Raji (cell line): ENCODE measurements around the gene PRPSAP2.

Experiments used
- POLR2A ChIP-seq: IDR thresholded peaks from 2 replicates; pipeline ENCODE4 v1.6.1; 2011; ENCODE audit warnings: low read depth, low read length, control low read depth; ENCODE audit not compliant: insufficient read depth

Gene PRPSAP2

DNA sequence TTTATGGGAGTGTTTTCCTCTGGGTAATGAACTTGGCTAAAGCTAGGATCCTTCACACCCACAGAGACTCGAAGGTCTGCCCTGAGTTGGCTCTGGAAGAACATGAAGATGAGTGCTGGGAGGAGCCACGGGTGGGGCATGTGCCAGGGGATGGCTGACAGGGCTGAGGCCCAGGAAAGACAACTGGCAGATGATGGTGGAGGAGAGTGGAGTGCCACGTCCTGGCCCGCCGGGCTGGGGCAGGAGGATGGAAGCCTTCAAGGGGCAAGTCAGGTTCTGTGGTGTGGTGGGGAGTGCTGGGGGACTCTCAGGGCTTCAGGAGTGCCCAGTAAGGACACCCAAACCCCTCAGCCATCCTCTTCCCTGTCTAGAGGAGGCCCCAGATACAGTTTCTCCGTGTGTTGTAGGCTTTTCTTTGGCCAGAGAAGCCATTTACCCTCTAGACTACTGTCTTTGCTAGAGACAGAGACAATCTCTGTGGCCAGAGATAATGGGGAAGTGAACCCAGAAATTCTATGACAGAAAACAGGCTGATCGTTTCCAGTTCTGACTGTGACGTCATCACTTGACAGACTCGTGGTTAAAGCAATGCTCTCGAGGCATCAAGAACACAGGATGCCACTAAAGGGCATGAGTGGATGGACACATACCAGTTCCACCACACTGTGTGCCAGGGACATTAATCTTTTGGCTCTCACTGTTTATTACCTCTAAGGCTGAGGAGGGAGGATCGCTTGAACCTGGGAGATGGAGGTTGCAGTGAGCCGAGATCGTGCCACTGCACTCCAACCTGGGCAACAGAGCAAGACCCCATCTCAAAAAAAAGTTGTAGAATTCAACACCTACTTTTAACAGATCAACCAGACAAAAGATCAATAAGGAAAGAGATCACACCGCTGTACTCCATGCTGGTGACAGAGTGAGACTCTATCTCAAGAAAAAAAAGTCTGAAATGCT, 75.4 kb downstream of the PRPSAP2 start:
- TF ChIP-seq POLR2A = no peak

DNA sequence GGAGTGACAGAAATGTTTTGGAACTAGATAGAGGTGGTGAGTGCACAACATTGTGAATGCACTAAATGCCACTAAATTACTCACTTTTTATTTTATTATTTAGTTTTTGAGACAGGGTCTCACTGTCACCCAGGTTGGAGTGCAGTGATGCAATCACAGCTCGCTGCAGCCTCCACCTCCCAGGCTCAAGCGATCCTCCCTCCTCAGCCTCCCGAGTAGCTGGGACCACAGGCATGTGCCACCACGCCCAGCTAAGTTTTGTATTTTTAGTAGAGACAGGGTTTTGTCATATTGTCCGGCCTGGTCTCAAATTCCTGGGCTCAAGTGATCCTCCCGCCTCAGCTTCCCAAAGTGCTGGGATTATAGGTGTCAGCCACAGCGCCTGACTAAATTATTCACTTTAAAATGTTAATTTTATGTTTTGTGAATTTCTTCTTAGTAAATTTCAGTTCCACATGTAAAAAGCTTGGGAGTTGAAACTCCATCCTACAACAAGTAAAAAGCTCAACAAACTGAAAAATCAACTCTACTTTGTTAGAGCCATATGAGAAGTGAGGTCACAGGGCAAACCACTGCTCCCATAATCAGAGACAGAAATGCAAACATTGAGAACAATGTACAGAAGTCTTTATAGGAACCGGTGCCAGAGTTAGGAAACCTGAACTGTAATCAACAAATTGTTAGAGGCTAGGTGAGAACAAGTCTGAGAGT, 80.2 kb downstream of the PRPSAP2 start:
- TF ChIP-seq POLR2A = no peak

DNA sequence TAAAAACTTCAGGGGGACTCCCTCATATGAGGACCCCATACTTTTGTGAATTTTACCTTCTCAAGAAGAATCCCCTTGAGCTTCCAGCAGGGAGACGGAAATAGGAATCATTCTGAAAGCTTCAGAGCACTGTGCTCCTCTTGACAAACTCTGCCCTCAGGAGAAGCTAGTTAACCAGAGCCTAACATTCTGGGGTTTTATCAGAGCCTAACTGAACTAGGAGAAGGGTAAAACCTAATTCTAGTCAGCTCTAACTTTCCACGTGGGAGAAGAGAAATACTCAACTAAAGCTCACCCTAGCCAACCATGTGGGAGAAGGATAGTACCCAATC, 80.7 kb downstream of the PRPSAP2 start:
- no peak for TF ChIP-seq POLR2A

DNA sequence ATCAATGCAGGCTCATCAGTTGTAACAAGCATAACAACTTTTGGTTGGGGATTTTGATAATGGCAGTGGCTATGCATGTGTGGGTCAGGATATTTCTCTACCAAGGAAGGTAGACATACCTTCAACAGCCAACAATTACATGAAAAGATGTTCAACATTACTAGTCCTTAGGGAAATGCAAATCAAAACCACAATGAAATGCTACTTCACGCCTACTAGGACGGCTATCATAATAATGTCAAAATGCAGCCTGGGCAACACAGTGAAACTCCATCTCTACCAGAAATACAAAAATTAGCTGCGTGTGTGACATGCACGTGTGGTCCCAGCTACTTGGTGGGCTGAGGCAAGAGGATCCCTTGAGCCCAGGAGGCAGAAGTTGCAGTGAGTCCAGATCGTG, 86.7 kb downstream of the PRPSAP2 start:
- TF ChIP-seq POLR2A = no peak

DNA sequence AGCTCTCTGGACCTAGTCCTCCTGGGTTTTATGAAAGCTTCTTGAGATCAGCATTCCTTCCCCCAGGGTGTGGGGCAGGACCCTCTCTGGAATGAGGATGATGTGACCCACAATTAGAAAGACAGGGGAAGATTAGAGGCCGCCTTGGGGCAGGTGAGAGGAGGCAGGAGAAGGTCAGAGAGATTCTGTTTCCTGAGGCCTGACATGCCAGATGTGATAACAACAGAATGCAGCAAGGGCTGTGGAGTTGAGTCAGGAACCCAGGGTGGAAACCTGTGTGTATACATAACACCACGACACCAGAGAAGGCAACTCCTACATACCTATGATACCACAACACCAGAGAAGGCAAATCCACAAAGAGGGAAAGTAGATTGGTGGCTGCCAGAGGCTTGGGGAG, 88.6 kb downstream of the PRPSAP2 start:
- no peak for TF ChIP-seq POLR2A

DNA sequence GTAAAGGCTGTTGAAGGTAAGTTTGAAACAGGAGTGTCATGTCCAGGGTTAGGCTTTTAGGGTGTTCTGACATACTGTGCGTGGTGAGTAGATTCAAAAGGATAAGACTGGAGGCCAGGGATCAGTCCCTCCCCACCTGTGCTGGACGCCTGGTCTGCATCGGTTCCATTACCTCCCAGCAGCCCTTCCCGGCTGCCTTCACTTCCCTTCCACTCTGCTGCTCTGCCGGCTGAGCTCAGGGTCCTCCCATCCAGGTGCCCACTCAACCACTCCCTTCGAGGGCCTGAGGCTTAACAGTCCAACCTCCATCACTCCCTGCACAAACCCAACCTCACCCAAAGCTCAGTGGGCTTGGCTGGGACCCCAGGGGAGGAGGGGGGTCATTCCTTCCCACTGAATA, 89.9 kb downstream of the PRPSAP2 start:
- no peak for TF ChIP-seq POLR2A

DNA sequence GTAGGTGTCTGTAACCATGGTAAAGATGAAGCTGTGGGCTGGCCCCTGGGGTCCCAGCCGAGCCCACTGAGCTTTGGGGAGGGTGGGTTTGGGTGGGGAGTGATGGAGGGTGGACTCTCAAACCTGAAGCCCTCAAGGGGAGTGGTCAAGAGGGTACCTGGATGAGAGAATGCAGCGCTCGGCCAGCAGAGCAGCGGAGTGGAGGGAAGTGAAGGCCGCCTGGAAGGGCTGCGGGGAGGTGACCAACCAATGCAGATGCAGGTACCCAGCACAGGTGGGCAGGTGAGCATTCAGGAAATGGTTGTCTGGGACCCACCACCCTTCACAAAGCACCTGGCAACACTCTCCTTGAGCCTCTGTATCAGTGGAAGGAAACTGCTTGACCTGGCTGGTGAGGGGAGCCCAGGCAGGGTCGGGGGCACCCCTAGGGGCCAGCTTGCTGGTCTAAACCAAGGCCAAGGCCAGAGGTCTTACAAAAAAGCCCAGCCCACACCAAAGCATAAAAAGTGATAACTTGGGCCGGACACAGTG, 90.6 kb downstream of the PRPSAP2 start:
- no peak for TF ChIP-seq POLR2A

DNA sequence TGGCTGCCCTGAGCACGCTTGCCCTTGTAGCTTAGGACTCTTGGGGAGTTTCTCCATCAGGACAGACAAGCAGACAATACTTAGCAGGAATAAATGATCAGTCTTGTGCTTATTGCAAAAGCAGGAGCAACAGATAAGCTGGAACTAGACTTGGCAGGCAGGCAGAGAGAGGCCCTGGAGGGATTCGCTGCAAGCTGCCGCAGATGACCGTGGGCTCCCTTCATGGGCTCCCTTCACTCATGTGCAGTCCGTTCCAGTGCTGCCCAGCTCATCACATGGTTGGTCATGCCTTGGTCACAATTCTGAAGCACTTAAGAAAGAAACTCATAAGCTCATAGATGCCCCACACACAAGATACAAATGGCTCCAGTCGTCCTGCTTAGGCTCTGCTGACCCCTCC, 91.6 kb downstream of the PRPSAP2 start:
- no peak for TF ChIP-seq POLR2A

DNA sequence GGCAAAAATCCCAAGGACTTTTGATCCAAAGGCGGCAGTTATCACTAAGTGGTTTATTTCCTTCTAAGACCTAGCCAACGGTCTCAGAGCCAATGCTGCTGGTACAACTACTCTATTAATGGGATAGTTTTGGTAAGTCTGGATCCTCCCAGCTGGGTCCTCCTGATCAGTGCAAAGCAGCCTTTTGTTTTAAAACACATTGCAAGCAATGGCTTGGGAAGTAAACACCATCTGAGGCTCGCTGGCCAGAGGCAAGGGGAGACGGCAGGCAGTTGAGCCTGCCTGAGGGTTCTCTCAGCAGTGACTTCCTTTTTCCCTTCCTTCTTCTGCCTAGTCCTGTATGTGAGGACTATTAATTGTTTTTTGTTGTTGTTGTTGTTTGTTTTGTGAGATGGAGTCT, 92.4 kb downstream of the PRPSAP2 start:
- no peak for TF ChIP-seq POLR2A

DNA sequence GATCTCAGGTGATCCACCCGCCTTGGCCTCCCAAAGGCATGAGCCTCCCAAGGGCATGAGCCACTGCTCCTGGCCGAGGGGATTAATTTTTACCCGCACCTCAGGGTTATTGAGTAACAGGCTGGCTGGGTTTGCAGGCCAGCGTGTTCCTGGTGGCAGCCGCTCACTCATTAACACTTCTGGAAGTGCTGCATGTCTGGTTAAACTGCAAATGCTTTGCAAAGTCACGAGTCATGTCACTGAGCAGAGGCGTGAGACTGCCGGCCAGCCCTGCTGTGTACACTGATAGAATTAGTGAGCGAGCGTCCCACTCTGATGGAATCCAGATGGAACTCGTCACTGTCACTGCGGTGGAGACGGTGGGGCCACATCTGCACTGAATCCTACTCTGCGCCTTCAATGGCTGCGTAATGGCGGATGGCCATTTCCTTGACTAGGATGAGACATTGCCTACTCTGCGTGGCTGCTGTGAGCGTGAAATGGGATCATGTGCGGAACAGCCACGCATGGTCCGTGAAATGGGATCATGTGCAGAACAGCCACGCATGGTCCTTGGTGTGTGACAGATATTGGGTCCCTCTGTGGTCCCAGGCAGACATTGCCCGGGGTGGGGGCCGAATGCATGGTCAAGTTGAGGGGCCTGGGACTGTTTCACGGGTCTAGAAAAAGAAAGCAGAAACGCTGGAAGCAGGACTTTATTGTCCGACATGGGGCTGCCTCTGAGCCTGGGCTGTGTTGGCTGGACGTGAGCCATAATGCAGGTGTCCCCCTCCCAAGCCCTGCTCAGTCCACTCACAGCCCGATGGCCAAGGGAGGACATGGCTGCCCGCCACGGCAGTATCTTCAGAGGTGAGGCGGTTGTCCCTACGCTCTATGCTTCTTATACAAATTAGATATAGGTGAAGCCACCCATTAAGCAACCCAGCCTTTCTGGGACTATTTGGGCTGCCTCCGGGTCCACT, 93.3 kb downstream of the PRPSAP2 start:
- no peak for TF ChIP-seq POLR2A

DNA sequence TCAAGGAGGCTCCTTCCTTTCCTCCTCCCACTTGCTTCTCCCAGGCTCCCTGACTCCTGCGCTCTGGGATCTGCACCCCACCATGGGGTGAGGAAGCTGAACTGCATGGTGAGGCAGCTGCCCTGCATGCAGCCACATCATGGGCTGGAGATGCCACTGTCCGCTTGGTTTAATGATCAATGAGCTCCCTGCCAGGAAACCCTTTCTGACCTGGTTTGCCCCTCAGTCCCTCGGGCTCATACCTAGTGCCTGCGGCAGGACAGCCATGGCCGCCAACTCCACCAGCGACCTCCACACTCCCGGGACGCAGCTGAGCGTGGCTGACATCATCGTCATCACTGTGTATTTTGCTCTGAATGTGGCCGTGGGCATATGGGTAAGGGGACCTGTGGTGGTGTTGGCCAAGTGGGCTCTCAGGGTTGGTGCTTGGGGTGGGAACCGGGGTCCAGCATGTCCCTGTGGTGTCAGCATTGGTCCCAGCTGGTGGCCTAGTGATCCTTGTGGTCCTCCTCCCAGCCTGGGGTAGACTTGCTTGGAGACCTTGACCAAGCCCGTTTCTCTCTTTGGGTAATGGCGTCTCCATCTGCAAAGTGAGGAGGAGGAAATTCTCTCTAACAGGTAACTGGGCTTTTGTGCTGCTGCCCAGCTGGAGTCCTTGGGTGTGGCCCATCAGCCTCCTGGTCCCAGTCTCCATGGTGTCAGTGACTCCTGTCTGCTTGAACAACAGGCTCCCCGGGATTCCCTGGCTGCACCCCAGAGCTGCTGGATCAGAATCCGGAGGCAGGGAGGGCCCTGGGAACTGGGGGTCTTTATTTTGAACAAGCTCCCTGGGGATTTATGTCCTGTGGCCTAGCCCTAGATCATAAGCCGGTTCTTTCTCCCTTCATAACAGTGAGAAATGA, 94.3 kb downstream of the PRPSAP2 start, which contains the start of gene SLC5A10:
TSS of gene SLC5A10 (plus strand) at position 225 of the 902 bp plus-strand sequence. CDS start at position 266, 41 bp downstream.
- TF ChIP-seq POLR2A = no peak

DNA sequence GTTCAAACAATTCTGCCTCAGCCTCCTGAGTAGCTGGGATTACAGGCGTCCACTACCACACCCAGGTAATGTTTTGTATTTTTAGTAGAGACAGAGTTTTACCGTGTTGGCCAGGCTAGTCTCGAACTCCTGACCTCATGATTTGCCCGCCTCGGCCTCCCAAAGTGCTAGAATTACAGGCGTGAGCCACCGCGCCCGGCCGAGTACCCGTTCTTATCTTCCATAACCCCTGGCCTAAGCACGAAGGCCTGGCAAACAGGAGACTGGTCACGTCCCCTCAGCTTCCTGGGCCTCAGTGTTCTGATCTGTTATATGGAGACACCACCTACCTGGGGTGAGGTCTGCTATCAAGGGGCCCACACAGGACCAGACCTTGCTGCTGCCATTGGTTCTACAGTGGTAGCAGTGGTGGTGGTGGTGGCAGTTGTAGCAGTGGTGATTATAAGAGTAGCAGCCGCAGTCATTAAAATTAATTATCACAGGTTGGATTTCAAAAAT, 95.3 kb downstream of the PRPSAP2 start:
- no peak for TF ChIP-seq POLR2A

DNA sequence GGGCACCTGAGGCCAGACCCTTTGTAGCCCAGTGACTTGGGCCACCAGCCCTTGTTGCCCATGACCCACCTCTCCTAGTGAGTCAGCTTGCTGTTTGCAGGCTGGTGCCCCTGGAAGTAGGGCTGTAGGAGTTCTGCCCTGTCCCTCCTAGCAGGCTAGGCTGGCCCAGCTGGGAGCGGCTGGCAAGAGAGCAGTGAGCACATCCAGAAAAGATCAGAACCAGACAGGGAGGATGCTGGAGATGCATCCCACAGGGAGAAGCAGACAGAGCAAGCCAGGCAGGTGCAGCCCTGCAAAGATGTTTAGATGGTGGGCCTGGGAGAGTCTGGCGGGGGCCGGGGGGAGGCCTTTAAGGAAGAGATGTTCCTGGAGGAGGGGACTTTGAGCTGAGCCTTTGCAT, 96.4 kb downstream of the PRPSAP2 start:
- TF ChIP-seq POLR2A = no peak

DNA sequence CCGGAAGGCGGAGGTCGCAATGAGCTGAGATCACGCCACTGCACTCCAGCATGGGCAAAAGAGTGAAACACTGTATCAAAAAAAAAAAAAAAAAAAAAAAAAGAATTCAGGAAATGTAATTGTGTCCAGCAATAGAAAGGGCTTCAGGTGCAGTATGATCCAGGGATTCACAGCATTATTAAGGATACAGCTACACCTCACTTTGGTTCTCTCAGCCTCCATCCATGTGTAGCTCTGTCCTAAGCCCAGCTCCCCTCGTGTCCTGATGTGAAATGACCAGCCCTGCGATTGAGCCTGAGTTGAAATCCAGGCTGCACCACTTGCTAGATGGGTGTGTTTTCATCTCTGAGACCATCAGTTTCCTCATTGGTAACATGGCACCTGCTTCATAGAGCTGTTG, 97.1 kb downstream of the PRPSAP2 start:
- TF ChIP-seq POLR2A = no peak
